Adrenal gland (tissue), 5 donors: ENCODE data around the gene CTSH.

Experiments used
- POLR2A ChIP-seq, 2 donors: fragments of 450-650 bp; IDR thresholded peaks; one replicate each; pipeline ENCODE4 v1.6.1; 2017; ENCODE audit warnings: antibody characterized with exemption in 2 of 2, mild to moderate bottlenecking in 2 of 2, moderate library complexity in 1 of 2
- TF ChIP-seq, protein P1 (sequence below), 6 experiments: fragments of 450-650 bp in 4 of 6; fragments of 200-600 bp in 2 of 6; sonication (generic) in 1 of 6; IDR thresholded peaks; 1 replicate in 5 of 6; 2 replicates in 1 of 6; pipeline versions ENCODE4 v1.5.1 to v1.8.0; 2016 to 2021; ENCODE audit warnings: antibody characterized with exemption in 6 of 6, mild to moderate bottlenecking in 2 of 6, moderate library complexity in 1 of 6
- donor health status: DM: no; HTN: no; CAD: no.

DNA sequence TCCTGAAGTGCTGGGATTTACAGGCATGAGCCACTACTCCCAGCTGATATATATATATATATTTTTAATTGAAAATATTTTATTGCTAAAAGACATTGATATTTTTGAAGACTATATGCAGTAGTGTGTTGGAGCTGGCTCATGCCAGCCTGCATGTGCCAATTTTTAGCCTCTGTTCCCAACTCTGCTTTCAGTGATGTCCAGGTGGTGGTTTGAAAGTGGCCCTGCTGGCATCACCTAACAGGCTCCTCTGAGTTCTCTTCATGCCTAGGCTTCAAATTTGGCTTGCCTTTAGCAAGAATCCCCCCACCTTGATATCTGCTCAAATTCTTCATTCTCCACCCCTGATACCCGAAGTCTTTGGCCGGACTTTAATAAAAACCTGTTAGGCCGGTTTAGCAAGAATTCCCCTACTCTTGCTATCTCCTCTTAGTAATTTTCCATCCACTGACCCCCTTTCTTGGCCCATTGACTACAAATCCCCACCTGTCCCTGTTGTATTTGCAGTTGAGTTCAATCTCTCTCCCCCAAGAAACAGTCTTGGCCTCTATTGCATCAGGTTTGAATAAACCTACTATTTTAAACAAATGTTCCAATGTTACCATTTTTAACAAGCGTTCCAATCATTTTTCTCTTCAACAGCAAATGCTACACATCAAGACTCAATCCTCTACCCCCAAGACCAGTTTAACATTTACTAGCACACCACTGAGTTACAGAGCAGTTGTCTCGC lies 23.9 kb upstream of the CTSH start:
- TF ChIP-seq, protein P1, sequence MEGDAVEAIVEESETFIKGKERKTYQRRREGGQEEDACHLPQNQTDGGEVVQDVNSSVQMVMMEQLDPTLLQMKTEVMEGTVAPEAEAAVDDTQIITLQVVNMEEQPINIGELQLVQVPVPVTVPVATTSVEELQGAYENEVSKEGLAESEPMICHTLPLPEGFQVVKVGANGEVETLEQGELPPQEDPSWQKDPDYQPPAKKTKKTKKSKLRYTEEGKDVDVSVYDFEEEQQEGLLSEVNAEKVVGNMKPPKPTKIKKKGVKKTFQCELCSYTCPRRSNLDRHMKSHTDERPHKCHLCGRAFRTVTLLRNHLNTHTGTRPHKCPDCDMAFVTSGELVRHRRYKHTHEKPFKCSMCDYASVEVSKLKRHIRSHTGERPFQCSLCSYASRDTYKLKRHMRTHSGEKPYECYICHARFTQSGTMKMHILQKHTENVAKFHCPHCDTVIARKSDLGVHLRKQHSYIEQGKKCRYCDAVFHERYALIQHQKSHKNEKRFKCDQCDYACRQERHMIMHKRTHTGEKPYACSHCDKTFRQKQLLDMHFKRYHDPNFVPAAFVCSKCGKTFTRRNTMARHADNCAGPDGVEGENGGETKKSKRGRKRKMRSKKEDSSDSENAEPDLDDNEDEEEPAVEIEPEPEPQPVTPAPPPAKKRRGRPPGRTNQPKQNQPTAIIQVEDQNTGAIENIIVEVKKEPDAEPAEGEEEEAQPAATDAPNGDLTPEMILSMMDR (IDR thresholded peaks at IDR 0.05) = no peak
- TF ChIP-seq POLR2A (IDR thresholded peaks at IDR 0.05) = no peak
